Smooth muscle cell of bladder (primary cell): Measurements from ENCODE around the gene UTP14A. TPM values are rescaled to one million over a fixed set of nuclear protein-coding genes. Genes with fewer than 3 reads are reported as not detected.

ENCODE experiments used
- total RNA-seq: library from RNA; depleted of rRNA; stranded (reverse); fragments of >200 nt; gene quantifications from 2 replicates; pipeline ENCODE4 v1.2.3, GENCODE V29; 2014

The UTP14A gene, protein sequence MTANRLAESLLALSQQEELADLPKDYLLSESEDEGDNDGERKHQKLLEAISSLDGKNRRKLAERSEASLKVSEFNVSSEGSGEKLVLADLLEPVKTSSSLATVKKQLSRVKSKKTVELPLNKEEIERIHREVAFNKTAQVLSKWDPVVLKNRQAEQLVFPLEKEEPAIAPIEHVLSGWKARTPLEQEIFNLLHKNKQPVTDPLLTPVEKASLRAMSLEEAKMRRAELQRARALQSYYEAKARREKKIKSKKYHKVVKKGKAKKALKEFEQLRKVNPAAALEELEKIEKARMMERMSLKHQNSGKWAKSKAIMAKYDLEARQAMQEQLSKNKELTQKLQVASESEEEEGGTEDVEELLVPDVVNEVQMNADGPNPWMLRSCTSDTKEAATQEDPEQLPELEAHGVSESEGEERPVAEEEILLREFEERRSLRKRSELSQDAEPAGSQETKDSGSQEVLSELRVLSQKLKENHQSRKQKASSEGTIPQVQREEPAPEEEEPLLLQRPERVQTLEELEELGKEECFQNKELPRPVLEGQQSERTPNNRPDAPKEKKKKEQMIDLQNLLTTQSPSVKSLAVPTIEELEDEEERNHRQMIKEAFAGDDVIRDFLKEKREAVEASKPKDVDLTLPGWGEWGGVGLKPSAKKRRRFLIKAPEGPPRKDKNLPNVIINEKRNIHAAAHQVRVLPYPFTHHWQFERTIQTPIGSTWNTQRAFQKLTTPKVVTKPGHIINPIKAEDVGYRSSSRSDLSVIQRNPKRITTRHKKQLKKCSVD
- 19.5 and 20.7 TPM in 2 replicates for total RNA-seq

DNA sequence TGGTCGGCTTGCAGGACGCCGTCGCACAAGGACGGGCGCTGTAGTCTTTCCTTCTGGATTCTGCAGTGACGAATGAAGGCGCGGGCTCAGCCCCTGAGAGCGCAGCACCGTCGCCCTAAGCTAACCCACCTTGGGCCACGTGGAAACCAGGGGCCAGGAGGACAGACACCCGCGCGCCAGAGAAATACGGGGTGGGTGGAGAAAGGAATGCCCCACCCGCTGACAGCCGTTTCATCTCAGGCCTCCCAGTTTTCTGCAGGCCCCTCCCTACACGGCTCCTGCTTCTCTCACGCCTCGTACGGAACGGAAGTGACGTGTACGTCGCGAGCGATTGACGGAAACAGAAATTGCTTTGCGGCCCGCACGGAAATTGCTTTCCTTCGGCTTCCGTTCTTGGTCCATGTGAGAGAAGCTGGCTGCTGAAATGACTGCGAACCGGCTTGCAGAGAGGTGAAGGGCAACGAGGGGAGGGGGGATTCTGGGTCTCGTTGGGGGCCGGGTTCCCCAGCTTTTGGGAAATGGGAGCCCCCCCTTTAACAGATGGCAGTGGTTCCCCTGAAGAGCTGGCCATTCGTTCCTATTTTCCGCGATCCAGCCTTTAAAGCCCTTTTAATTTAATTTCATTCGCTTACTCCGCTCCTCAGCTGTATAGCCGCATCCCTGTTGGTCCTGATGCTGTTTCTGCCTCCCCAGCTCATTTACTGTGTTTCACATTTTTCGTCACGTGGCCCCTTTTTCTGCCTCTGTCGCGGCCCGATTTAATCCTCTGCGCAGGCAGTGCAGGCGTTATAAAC is at the start of gene UTP14A:
Gene UTP14A (plus strand): TSS at position 378 of the 794 bp plus-strand sequence. CDS start 47 bp downstream, at position 425.

Other genes starting within 250 kb of the UTP14A start
- gene XPNPEP2, start 167.2 kb upstream of the UTP14A start, total RNA-seq: 0.85 and 1.9 TPM in 2 replicates
- not detected in 2 replicates for gene SASH3, start 126.2 kb upstream of the UTP14A start, total RNA-seq
- 16.6 and 24.9 TPM in 2 replicates for gene ZDHHC9, start 62.3 kb upstream of the UTP14A start, total RNA-seq
- gene BCORL1, start 76.5 kb downstream of the UTP14A start, total RNA-seq: 1.1 and 1.7 TPM in 2 replicates
- 8.0 and 9.1 TPM in 2 replicates for gene ELF4, start 204.3 kb downstream of the UTP14A start, total RNA-seq